Measurements from ENCODE around the gene JAM2. TPM values are rescaled to one million over a fixed set of nuclear protein-coding genes. Genes with fewer than 3 reads are reported as not detected.
"Not testable (repeated sequence)": the region's sequence is repeated elsewhere in the genome, so short reads cannot be mapped to it uniquely, and the experiment has no call there.

JAM2 gene
- polyA plus RNA-seq (ENCODE audit: insufficient read length in 4 of 4), result 10 to 100 TPM; 11.8 to 63.2 (median 16.5) TPM

- peak in 3 of 4 donors; percentile 15 to 22 (median 18) for DNase-seq (ENCODE audit: low read depth in 4 of 4, low spot score in 3 of 4)
Measured at GRCh38 chr21:25638660-25639550, at the start of gene JAM2. Gene JAM2, plus strand, starts transcription at chr21:25639258. Its CDS starts 564 bp downstream, at chr21:25639822.

GRCh38 chr21:25589887-25590286 is 49.2 kb upstream of the JAM2 start:
- DNase-seq (ENCODE audit: low read depth in 4 of 4, low spot score in 3 of 4), result no peak

- DNase-seq (ENCODE audit: low read depth in 4 of 4, low spot score in 3 of 4), result peak; percentile 76 to 85 (median 80)
Measured at GRCh38 chr21:25607151-25608043, 31.7 kb upstream of the JAM2 start, which contains the start of gene MRPL39. Gene MRPL39, minus strand, starts transcription at chr21:25607481. Its CDS starts 6 bp downstream, at chr21:25607475.

GRCh38 chr21:25608044-25608737 is 30.9 kb upstream of the JAM2 start:
- peak in 3 of 4 donors; percentile 57 to 70 (median 58) for DNase-seq (ENCODE audit: low read depth in 4 of 4, low spot score in 3 of 4)

- DNase-seq (ENCODE audit: low read depth in 4 of 4, low spot score in 3 of 4), result no peak
Measured at GRCh38 chr21:25614441-25614840, 24.6 kb upstream of the JAM2 start.

GRCh38 chr21:25615880-25616279 is 23.2 kb upstream of the JAM2 start:
- no peak for DNase-seq (ENCODE audit: low read depth in 4 of 4, low spot score in 3 of 4)

- DNase-seq (ENCODE audit: low read depth in 4 of 4, low spot score in 3 of 4), result no peak
Measured at GRCh38 chr21:25619198-25619597, 19.9 kb upstream of the JAM2 start.

GRCh38 chr21:25624511-25624910 is 14.5 kb upstream of the JAM2 start:
- no peak for DNase-seq (ENCODE audit: low read depth in 4 of 4, low spot score in 3 of 4)

- DNase-seq (ENCODE audit: low read depth in 4 of 4, low spot score in 3 of 4), result no peak
Measured at GRCh38 chr21:25625036-25625435, 14.0 kb upstream of the JAM2 start.

GRCh38 chr21:25625776-25626555 is 13.1 kb upstream of the JAM2 start:
- DNase-seq (ENCODE audit: low read depth in 4 of 4, low spot score in 3 of 4), result not testable (repeated sequence)

- peak in 1 of 4 donors; percentile 14 for DNase-seq (ENCODE audit: low read depth in 4 of 4, low spot score in 3 of 4)
Measured at GRCh38 chr21:25626757-25627156, 12.3 kb upstream of the JAM2 start.

- DNase-seq (ENCODE audit: low read depth in 4 of 4, low spot score in 3 of 4), result no peak
Measured at GRCh38 chr21:25632296-25632695, 6.8 kb upstream of the JAM2 start.

GRCh38 chr21:25635310-25635709 is 3.7 kb upstream of the JAM2 start:
- DNase-seq (ENCODE audit: low read depth in 4 of 4, low spot score in 3 of 4), result no peak

- no peak for DNase-seq (ENCODE audit: low read depth in 4 of 4, low spot score in 3 of 4)
Measured at GRCh38 chr21:25636727-25637126, 2.3 kb upstream of the JAM2 start.

GRCh38 chr21:25637851-25638659 is 1.0 kb upstream of the JAM2 start:
- DNase-seq (ENCODE audit: low read depth in 4 of 4, low spot score in 3 of 4), result no peak

- DNase-seq (ENCODE audit: low read depth in 4 of 4, low spot score in 3 of 4), result peak; percentile 16 to 33 (median 16)
Measured at GRCh38 chr21:25639551-25640201, 618 bp downstream of the JAM2 start.

- peak in 3 of 4 donors; percentile 16 to 29 (median 16) for DNase-seq (ENCODE audit: low read depth in 4 of 4, low spot score in 3 of 4)
Measured at GRCh38 chr21:25640202-25640942, 1.3 kb downstream of the JAM2 start.

- no peak for DNase-seq (ENCODE audit: low read depth in 4 of 4, low spot score in 3 of 4)
Measured at GRCh38 chr21:25640943-25641292, 1.9 kb downstream of the JAM2 start.
